NB4 (cell line): ENCODE data around the gene DMXL2.

ENCODE experiments used
- MYC ChIP-seq: IDR thresholded peaks from 2 replicates; pipeline ENCODE4 v1.6.1; 2011; ENCODE audit warnings: low read depth, low read length
- POLR2A ChIP-seq: IDR thresholded peaks from 2 replicates; pipeline ENCODE4 v1.6.1; 2011; ENCODE audit warnings: mild to moderate bottlenecking; ENCODE audit not compliant: insufficient read length; ENCODE audit errors: extremely low read depth
- TF ChIP-seq, protein P1 (sequence below): IDR thresholded peaks from one replicate; pipeline ENCODE4 v1.5.1; 2012; ENCODE audit warnings: low read depth, low read length

DNA sequence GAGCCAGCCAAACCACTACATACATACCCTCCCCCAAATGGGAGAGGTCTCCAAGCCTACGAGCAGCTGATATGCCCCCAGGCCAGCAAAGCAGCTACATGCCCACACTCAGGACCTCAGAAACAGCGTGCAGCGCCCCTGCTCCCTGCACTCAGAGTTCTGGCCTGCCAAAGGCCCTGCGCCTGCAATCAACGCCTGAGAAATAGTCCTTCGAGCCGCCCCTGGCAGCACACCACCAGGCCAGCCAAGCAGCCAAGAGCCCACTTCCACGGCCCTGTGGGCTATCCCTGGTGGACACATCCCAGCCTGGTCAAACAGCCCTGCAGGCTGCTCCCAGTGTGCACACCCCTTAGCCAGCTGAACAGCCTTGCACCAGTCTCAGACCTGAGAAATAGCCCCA, 139.1 kb downstream of the DMXL2 start:
- TF ChIP-seq, protein P1, sequence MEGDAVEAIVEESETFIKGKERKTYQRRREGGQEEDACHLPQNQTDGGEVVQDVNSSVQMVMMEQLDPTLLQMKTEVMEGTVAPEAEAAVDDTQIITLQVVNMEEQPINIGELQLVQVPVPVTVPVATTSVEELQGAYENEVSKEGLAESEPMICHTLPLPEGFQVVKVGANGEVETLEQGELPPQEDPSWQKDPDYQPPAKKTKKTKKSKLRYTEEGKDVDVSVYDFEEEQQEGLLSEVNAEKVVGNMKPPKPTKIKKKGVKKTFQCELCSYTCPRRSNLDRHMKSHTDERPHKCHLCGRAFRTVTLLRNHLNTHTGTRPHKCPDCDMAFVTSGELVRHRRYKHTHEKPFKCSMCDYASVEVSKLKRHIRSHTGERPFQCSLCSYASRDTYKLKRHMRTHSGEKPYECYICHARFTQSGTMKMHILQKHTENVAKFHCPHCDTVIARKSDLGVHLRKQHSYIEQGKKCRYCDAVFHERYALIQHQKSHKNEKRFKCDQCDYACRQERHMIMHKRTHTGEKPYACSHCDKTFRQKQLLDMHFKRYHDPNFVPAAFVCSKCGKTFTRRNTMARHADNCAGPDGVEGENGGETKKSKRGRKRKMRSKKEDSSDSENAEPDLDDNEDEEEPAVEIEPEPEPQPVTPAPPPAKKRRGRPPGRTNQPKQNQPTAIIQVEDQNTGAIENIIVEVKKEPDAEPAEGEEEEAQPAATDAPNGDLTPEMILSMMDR = no peak
- TF ChIP-seq POLR2A = no peak
- TF ChIP-seq MYC = no peak
